ENCODE data around the gene SLC35F3. TPM values are rescaled to one million over a fixed set of nuclear protein-coding genes. Genes with fewer than 3 reads are reported as not detected.

The SLC35F3 gene
- total RNA-seq, 2 experiments from 2014 or later = 0.08 TPM; not detected in 1

- TF ChIP-seq CTCF (IDR thresholded peaks at IDR 0.05) = no peak
- ChIA-PET CTCF (interaction anchor here (10.2 kb wide), 1 partner anchor 9 kb away, joined by 156 read pairs; no protein-coding TSS in a partner anchor), POLR2A (interaction anchor here (1.2 kb wide), 1 partner anchor 9 kb away, joined by 3 read pairs; no protein-coding TSS in a partner anchor)
- ATAC-seq (ENCODE audit: poor library complexity) (peak; percentile 30), DNase-seq (no peak)
- H3K9me3 ChIP-seq (ENCODE audit: control insufficient read depth in 1 of 2, insufficient read depth in 1 of 2, low read length in 2 of 2) = no peaks in the 10 kb centered on the region
- H3K27ac Mint-ChIP-seq = no peak overlapping the region
- H3K36me3 Mint-ChIP-seq (ENCODE audit: low read depth) = peaks cover 2% of the 10 kb centered on the region
- H3K36me3 ChIP-seq (ENCODE audit: insufficient read depth, low read length) = no peaks in the 10 kb centered on the region
- H3K4me3 Mint-ChIP-seq = no peak overlapping the region
- H3K4me3 ChIP-seq (ENCODE audit: low read length) = no peak overlapping the region
- peaks cover 4% of the 10 kb centered on the region for H3K27me3 Mint-ChIP-seq
- H3K27ac ChIP-seq (ENCODE audit: low read depth in 1 of 2, low read length in 2 of 2) = no peak overlapping the region
- H3K4me1 ChIP-seq (ENCODE audit: insufficient read depth, low read length) = peaks cover 31% of the 10 kb centered on the region
- peaks cover 39% of the 10 kb centered on the region for H3K4me1 Mint-ChIP-seq (ENCODE audit: low read depth)
- peaks cover 0 to 6% of the 10 kb centered on the region in 2 experiments for H3K27me3 ChIP-seq (ENCODE audit: control insufficient read depth in 1 of 2, insufficient read depth in 2 of 2, low read length in 2 of 2)
- no peaks in the 10 kb centered on the region for H3K9me3 Mint-ChIP-seq
- intact Hi-C loops (cut with DNase I, micrococcal nuclease) = no loop called here
Measured at GRCh38 chr1:234321231-234321630, 416.8 kb downstream of the SLC35F3 start.

- H3K4me3 Mint-ChIP-seq = no peak overlapping the region
- Histone ChIP-seq H3K4me1 (ENCODE audit: insufficient read depth, low read length) (peaks cover 29% of the 10 kb centered on the region), H3K36me3 (ENCODE audit: insufficient read depth, low read length) (no peaks in the 10 kb centered on the region), H3K9me3 (ENCODE audit: control insufficient read depth in 1 of 2, insufficient read depth in 1 of 2, low read length in 2 of 2) (no peaks in the 10 kb centered on the region), H3K4me3 (ENCODE audit: low read length) (no peak overlapping the region), H3K27ac (ENCODE audit: low read depth in 1 of 2, low read length in 2 of 2) (no peak overlapping the region), H3K27me3 (ENCODE audit: control insufficient read depth in 1 of 2, insufficient read depth in 2 of 2, low read length in 2 of 2) (peaks cover 0 to 6% of the 10 kb centered on the region in 2 experiments)
- peaks cover 4% of the 10 kb centered on the region for H3K27me3 Mint-ChIP-seq
- DNase-seq (no peak), ATAC-seq (ENCODE audit: poor library complexity) (no peak)
- peaks cover 4% of the 10 kb centered on the region for H3K36me3 Mint-ChIP-seq (ENCODE audit: low read depth)
- CTCF ChIA-PET = interaction anchor here (1.2 to 10.2 kb wide), 2 partner anchors 10 to 109 kb away, joined by 3 to 156 read pairs; no protein-coding TSS in a partner anchor
- no peak for TF ChIP-seq CTCF (IDR thresholded peaks at IDR 0.05)
- intact Hi-C loops (cut with DNase I, micrococcal nuclease) = no loop called here
- H3K4me1 Mint-ChIP-seq (ENCODE audit: low read depth) = peaks cover 38% of the 10 kb centered on the region
- no peaks in the 10 kb centered on the region for H3K9me3 Mint-ChIP-seq
- H3K27ac Mint-ChIP-seq = no peak overlapping the region
- POLR2A ChIA-PET = no interaction called here
Measured at GRCh38 chr1:234322097-234322496, 417.6 kb downstream of the SLC35F3 start.

- H3K9me3 ChIP-seq (ENCODE audit: control insufficient read depth in 1 of 2, insufficient read depth in 1 of 2, low read length in 2 of 2) = no peaks in the 10 kb centered on the region
- H3K36me3 ChIP-seq (ENCODE audit: insufficient read depth, low read length) = no peaks in the 10 kb centered on the region
- ChIA-PET POLR2A (interaction anchor here (0.6 to 2.4 kb wide), 3 partner anchors 13 to 85 kb away, joined by 4 to 7 read pairs (median 6); partner anchors contain the start of gene COA6), CTCF (interaction anchor here (0.6 to 10.2 kb wide), 5 partner anchors 11 to 110 kb away, joined by 3 to 156 read pairs (median 4); no protein-coding TSS in a partner anchor)
- ATAC-seq (ENCODE audit: poor library complexity) (peak; percentile 45), DNase-seq (peak in 13 of 14 experiments; percentile 34 to 78 (median 54))
- H3K4me1 ChIP-seq (ENCODE audit: insufficient read depth, low read length) = peaks cover 21% of the 10 kb centered on the region
- Mint-ChIP-seq H3K27ac (no peak overlapping the region), H3K27me3 (peaks cover 4% of the 10 kb centered on the region), H3K9me3 (no peaks in the 10 kb centered on the region), H3K4me3 (peak overlapping the region; percentile 14), H3K36me3 (ENCODE audit: low read depth) (peaks cover 4% of the 10 kb centered on the region), H3K4me1 (ENCODE audit: low read depth) (peaks cover 31% of the 10 kb centered on the region)
- H3K27ac ChIP-seq (ENCODE audit: low read depth in 1 of 2, low read length in 2 of 2) = no peak overlapping the region
- intact Hi-C loops (cut with DNase I, micrococcal nuclease) = loop anchor here (1.0 kb wide), 1 partner anchor 86 kb away; no protein-coding TSS in a partner anchor
- peaks cover 0 to 6% of the 10 kb centered on the region in 2 experiments for H3K27me3 ChIP-seq (ENCODE audit: control insufficient read depth in 1 of 2, insufficient read depth in 2 of 2, low read length in 2 of 2)
- peak; percentile 37 for TF ChIP-seq CTCF (IDR thresholded peaks at IDR 0.05)
- no peak overlapping the region for H3K4me3 ChIP-seq (ENCODE audit: low read length)
Measured at GRCh38 chr1:234322979-234323378, 418.5 kb downstream of the SLC35F3 start.

Data from CD4-positive, alpha-beta T cell (primary cell).